HG02885 (cell line): ENCODE results near the gene SHLD2.
A peak's percentile ranks its signal among the peaks of the same experiment; 100 is the strongest.
"Not testable (repeated sequence)": the region's sequence is repeated elsewhere in the genome, so short reads cannot be mapped to it uniquely, and the experiment has no call there.

Source experiments
- ATAC-seq: cut with Tn5 transposase; IDR thresholded peaks from one replicate; pipeline ENCODE4 v1.9.1; 2021; ENCODE audit warnings: mild to moderate bottlenecking; ENCODE audit not compliant: unreplicated experiment, poor library complexity

SHLD2 gene

DNA sequence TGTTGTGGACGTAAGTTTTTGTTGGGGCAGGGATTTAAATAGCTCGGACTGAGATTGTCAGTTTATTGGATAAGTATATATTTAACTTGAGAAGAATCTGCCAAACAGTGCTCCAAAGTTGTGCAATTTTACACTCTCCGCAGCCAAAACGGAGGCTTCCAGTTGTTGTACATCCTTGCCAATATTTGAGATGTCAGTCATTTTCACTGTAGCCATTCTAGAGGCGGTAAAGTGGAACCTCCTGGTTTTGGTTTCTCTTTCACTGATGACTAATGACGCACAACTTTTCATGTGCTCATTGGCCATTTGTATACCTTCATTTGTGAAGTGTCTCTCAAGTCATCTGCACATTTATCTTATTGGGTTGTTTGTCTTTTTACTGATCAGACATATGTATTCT, 105.9 kb downstream of the SHLD2 start:
- ATAC-seq: peak; percentile 70

GRCh38 chr10:87204801-87205200, 109.8 kb downstream of the SHLD2 start:
- ATAC-seq: not testable (repeated sequence)

GRCh38 chr10:87206922-87207321, 111.9 kb downstream of the SHLD2 start:
- ATAC-seq: not testable (repeated sequence)

DNA sequence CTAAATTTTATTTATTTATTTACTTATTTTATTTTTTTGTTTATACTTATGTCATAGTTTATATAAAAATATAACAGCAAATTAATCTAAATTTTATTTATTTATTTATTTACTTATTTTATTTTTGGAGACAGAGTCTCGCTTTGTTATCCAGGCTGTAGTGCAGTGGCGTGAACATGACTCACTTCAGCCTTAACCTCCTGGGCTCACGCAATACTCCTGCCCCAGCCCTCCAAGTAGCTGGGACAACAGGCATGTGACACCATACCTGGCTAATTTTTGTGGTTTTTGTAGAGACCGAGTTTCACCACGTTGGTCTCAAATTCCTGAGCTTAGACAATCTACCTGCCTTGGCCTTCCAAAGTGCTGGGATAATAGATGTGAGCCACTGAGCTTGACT, 115.3 kb downstream of the SHLD2 start:
- ATAC-seq: not testable (repeated sequence)

DNA sequence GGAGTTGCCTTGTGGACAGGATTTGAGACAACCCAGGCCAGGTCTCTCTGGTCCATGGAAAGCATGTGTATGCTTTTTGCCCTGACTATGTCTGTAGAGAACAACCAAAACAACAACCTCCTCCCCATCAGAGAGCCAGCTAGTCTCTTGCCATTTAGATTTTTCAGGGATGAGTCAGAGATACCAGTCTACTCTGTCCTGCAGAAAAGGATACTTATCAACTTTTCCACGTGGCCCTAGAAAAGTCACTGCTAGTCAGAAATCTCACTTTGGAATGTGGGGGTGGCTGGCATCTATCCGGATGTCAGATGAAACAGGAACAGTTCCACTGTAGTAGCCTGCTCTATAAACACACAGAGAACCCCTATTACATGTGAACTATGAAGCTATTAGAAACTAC, 116.8 kb downstream of the SHLD2 start:
- not testable (repeated sequence) for ATAC-seq

GRCh38 chr10:87213150-87213765, 118.3 kb downstream of the SHLD2 start:
- not testable (repeated sequence) for ATAC-seq

- not testable (repeated sequence) for ATAC-seq
These were observed 118.8 kb downstream of the SHLD2 start for GRCh38 chr10:87213806-87214205.

DNA sequence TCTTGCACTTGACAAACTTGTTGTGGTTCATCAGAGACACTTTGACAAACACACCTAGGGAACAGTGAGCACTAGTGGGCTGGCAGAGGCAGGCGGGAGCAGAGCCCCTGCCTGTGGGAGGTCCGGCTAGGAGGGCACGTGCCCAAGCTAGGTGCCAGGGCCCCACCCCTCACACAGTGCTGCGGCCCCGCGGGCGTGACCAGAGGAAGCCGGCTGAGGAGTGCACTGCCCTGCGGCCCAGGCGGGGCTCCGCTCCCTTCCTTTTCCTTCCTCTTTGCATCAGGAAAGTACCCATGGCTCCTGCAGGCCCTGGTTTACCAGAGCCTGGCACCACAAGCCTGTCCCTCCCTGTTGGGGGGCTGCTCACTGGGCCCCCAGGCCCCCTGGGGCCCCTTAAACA, 121.1 kb downstream of the SHLD2 start:
- ATAC-seq: not testable (repeated sequence)

GRCh38 chr10:87219370-87219769, 124.4 kb downstream of the SHLD2 start:
- ATAC-seq: not testable (repeated sequence)

GRCh38 chr10:87222789-87223188, 127.8 kb downstream of the SHLD2 start:
- not testable (repeated sequence) for ATAC-seq

GRCh38 chr10:87225148-87225547, 130.1 kb downstream of the SHLD2 start, which contains the start of gene NUTM2A:
Gene NUTM2A, plus strand, starts transcription at chr10:87225448. Its CDS starts 383 bp downstream, at chr10:87225831.
- not testable (repeated sequence) for ATAC-seq

GRCh38 chr10:87228247-87228646, 133.2 kb downstream of the SHLD2 start:
- not testable (repeated sequence) for ATAC-seq

DNA sequence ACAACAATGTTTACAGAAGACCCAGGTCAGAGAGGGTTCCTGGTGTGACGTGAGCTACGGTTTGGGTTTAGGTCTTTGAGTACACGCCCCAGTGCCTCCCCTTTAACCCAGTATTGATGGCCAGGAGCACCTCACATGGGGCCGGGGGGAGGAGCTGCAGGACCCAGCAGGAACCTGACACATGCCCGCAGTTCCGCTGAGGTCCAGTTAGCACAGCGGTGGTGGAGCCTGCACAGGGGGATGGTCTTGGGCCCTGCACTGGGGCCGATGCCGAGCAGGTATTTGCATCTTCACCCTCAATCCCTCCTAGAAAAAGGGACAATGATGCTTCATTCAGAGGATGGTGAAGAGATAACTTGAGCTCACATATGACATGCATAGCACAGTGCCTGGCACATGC, 134.2 kb downstream of the SHLD2 start:
- ATAC-seq: not testable (repeated sequence)

DNA sequence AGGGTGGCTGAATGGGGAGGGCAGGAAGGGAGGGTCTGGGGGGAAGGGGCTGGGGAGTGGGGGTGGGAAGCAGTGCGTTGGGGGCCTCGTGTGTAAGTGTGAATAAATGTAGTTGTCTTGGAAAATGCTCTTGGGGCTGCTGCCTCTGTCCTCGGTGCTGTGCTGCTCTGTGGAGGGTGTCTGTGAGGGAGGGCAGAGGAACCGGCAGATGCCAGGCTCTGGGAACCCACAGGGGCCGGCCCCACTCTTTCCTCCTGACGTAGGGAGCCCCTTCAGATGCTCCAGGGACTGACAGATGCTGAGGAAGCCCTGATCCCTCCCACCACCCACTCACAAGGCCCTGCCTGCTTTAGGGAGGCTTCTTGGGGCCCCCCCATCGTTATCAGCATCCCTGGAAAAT, 139.8 kb downstream of the SHLD2 start:
- not testable (repeated sequence) for ATAC-seq

GRCh38 chr10:87237244-87237643, 142.2 kb downstream of the SHLD2 start:
- not testable (repeated sequence) for ATAC-seq

GRCh38 chr10:87239346-87239808, 144.4 kb downstream of the SHLD2 start:
- ATAC-seq: not testable (repeated sequence)
